Stimulated activated CD4-positive, alpha-beta T cell treated with anti-CD3 and anti-CD28 coated beads, Interleukin-1b, Interleukin-23, amount 100 ng/mL, for 1 hour (primary cell): ENCODE data around the gene SKP1.

ENCODE experiments used
- DNase-seq, 2 donors: peaks; one replicate each; pipeline ENCODE4 v3.0.0-alpha.2; 2020; ENCODE audit warnings: low read depth in 2 of 2

Gene SKP1

DNA sequence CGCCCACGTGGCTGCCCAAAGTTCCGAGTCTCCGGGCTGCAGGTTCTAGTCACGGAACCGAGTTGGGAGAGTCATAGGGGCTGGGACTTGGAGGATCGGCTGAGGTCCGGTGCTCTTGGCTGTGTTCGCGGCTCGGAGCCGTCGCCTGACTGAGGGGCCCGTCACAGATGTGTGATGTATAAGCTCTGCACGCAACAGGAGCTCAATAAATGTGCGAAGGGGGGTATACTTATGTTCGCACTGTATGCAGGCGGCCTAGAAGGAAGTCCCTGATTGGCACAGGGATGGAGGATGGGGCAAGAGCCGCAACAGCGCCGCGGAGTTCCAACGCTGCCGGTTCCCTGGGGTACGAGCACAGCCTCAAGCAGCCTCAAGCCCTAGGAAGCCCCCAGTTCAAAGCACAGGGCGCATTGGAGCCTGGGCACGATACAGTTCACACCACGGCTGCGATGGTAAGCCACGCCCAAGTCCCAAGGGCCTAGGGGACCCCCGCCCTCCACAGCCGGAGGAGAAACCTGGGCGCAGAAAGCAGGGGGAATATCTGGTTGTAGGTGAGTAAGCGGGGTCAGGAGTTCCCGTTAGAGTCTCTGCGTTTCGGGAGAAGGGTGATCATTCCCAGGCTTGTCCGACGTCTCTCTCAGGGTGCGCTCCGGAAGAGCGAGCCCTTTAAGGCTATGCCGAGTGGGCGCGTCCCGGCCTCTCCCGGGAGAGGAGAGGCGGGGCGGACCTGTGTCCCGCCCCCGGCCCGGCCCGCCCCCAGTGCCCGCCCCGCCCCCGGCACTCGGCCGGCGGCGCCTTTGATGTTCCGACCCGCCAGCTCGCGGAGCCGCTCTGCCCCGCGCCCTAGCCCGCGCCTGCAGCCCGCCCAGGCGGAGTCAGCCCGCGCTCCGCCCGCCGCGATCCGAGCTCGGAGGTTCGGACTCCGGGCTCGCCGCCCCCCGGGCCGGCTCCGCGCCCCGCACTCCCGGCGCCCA is 62.6 kb downstream of the SKP1 start, which contains the start of gene TCF7:
Gene TCF7, plus strand, starts transcription at position 780 of the 974 bp plus-strand sequence. CDS start 226 bp downstream, outside the sequence.
- DNase-seq, result peak; percentile 48 to 62

DNA sequence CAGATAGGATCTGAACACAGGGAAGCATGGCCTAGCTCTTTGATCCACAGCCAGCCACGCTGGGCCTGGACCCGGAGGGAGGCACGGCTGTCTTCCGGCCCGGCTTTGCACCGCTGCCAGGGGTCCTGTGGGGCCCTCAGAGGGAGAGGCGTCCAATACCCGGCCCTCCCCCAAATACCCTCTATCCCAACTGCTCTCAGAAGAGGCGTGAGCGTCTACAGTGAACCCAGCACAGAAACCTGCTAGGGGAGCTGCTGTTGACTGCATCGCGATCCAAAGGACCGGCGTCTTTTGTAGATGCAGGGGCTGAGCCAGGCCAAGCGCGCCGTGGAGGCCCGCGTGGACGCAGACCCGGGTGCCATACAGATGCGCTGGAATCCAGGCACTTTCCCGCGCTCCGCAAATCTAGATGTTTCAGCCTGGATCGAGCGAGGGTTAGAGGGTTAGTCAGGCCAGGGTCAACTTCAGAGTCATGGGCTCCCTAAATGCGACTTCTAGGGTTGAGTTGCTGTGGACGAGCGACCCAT is 63.3 kb downstream of the SKP1 start:
- DNase-seq, result no peak

DNA sequence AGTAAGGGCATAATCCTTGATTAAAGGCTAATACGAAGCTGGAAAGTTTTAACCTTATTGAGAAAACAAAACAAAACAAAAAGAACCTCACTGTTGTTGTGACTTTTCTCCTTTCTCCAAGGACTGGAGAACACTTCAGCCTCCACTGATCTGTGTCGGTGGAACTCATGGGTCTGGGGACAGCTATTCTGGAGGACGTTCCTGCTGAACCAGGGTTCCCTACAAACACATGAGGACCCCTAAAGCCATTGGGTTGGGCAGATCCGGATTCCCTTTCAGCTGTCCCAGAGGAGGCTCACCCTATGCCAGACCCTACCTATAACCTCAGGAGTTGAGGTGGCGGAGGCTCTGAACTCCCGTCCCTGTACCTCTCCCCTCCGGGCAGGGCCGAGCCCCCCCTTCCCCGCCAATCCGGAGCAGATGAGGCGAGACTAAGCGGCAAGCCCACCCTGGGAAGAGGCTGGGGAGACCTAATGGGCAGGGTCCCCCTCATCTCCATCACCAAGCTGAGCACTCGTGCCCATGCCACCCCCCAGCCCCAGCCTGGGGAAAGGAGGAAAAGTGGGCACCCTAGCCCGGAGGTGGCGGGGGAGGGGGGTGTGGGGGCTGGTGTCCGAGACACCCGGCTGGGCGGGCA is 63.9 kb downstream of the SKP1 start:
- no peak for DNase-seq

DNA sequence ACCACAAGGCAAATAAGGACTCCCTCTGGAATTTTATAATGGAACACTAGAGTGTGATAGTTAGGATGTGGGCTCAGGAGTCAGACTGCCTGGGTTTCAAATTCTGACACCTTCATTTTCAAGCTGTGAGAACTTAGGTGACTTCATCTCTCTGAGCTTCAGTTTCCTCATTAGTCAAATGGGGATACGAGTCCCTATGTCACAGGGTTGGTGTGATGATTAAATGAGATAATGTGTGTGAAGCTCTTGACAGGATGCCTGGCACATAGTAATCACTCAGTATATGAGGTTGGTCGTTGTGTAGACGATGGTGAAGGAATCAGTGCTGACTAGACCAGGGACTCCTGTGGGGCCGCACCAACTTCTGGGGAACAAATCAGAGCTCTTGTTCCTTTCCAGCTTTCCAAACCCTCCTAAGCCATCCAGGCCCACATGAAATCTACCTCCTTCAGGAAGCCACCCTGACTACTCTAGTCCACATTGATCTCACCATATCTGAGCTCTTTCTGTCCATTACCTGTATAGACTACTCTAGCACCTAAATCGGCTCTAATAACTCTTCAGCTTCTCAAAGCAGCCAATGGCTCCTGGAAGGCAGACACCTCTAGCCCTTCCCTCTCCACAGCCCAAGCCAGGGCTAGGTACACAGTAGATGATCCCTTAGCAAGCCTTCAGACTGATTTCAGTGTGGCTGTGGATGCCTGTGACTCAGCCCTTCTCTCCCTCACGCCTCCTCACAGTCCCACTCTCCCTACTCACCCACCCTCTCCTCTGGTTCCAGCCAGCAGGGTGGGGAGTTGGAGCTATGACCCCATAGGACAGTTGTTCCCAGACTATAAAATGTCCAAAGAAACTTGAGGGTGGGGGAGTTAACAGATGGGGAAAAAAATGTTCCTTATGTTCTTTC is 64.8 kb downstream of the SKP1 start:
- DNase-seq, result no peak

DNA sequence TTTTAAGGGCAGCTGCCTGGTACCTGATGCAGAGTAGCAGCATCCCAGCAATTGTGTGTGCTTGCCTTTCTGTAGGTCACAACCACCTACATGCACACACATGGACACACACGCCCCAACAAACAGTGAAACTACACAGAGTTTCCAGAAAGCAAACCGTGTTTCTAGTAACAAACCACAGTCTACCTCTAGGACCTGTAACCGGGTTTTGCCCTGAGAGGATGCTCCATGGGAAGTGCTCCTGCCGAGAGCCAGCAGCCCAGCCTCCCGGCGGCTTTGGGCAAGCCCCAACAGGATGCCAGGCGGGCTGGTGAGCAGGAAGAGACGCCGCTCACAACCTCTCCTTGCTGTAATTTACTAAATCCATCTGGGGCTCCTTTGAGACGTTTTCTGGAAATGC is 66.4 kb downstream of the SKP1 start:
- DNase-seq, result no peak

DNA sequence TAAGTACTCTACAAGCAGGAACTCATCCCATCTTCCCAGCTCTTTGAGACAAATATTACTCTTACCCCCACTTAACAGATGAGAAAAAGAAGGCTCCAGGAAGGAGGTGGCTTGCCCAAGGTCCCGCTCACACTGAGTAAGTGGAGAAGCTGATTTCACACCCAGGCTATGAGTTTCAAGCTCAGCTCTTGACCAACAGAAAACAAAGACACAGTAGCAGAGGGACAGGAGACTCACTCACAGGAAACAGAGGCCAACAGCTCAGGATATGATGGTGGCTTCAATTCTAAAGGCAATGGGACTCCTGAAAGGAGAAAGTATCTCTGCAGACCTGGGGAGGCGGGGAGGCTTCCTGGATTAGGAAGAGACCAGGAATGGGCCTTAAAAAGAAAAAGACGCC is 69.0 kb downstream of the SKP1 start:
- DNase-seq, result no peak

DNA sequence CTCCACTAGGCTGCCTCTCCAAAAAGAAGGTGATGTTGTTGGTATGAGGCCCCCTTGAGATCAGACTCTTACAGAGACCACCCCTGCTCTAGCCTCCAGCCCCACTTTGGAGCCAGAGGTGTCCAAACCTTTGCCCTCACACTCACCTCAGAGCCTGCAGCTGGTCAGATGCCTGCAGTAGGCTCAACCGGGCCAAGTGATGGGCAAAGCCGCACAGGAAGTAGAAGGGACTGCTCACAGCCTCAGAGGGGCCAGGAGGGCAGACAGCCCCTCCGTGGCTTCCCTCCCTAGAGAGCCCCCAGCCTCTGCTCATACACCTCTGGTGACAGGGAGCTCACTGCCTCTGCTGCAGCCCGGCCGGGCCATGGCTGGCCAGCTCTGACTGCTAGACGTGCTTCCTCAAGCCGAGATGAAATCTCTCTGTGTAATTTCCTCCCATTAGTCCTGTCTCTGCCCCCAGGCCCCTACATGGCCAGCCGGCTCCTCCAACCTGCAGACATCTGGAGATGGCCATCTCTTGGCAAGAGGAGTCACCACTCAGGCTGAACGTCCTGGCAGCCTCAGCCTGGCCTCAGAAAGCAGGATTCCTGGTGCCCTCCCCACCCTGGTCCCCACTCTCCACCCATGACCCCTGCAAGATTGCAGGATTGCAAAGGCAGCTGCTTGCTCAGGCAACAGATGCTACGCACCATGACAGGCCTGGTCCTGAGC is 69.6 kb downstream of the SKP1 start:
- no peak for DNase-seq

DNA sequence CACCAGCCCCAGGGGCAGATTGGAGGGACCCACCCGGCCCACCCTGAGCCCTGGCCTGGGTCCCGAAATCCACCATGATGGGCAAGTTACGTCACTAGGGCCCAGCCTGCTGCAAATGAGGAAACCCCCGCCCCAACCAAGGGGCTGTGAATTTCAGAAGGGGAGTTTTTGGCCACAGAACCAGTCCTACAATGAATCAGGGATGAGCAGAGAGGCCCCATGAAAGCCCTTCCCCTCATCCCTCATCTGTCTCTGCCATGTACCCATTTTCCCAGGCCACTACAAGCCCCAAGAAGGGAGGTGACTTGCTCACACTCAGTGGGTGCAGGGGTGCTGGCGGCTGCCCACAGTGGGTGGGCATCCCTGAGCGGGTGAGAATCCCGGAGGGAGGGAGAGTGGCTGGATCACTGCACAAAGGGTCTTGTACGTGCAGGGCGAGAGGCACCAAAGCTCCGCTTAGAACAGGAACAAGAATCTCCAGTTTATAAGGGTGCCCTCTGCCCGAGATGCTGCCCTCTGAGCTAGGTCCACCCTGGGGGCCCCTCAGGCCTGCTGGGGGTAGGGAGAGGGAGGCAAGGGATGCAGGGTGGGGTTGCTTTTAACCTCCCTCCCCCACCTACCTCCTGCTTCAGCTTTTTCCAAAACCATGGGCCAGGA is 72.6 kb downstream of the SKP1 start:
- no peak for DNase-seq

DNA sequence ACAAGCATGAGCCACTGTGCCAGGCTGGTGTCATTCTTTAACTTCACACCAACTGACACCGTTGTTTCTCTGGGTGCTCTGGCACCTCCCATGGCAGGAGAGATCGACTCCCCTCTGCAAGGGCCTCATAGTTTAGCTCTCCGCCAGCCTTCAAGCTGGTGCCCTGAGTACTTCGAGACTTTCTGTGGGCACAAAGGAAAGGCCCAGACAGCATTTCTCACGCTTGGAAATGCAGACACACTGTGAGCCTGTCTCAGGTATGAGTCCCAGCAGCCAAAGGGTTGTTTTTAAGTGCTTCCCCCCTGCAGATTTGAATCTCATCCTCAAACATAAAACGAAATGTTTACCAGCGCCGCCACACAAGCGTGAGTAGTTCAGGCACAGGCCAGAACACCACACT is 73.4 kb downstream of the SKP1 start:
- DNase-seq, result no peak

DNA sequence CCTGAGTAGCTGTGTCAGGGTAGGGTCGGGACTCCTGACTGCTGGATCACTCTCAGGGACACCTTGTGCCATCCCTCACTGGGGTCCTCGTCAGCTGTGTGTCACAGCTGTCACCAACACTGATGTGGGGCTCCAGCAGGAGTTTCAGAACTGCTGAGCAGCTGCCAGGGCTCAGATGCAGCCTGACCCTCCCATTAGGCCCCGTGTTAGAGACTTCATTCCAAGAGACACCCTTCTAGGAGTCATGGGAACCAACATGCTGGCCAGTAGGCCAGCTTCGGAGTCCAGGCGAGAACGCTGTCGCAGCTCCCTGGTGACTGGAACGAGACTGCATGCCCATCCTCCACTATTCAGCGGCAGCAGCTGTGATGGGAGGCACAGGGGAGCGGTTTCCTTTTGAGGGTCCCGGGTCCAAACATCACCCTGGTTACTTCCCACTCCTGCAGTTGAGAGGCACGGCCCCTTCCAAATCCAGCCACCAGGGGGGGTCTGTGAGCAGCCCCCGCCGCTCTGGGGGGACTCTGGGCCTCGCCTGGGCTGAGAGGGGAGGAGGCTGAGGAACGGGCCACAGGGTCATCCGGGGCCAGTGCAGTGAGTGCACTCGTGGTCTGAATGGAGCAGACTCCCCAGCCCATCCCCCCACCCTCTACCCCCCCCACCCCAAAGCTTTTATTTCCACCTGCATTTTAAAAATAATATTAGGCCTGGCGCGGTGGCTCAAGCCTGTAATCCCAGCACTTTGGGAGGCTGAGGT is 74.9 kb downstream of the SKP1 start:
- peak in 1 of 2 donors; percentile 71 for DNase-seq

DNA sequence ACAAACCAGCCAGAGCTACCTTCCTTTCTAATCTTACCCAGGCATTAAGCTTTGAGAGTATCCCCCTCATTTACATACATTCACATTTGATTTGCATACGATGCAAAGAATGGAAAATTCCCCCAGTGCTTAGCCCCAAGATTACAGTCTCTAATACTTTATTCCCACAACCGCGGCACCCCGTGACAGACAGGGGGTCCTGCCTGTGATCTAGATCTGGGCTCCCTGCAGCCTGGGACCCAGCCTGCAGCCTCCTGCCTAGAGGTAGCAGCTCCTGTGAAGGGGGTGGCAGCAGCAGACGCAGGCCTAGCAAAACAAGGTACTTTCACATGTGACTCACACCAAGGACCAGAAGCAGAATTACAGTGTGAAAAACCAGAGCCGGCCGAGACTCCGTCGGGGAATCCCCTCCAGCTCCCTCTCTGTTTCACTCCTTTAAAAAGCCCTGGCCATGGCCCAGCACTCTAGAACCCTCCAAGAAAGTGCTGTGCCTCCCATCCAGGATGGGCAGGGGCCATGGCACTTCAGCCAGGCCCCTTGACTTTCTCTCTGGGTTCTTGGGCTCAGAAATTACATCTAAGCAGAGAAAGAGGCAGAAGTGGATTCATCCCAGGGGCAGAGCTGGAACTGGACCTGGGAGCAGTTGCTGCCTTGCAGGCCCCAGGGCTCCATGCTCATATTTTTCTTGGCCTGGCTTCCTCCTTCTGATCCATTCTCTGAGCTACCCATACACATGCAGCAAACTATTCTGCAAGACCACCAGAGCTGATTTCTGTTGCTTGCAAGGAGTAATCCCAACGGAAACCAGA is 76.3 kb downstream of the SKP1 start:
- peak; percentile 55 to 72 for DNase-seq

DNA sequence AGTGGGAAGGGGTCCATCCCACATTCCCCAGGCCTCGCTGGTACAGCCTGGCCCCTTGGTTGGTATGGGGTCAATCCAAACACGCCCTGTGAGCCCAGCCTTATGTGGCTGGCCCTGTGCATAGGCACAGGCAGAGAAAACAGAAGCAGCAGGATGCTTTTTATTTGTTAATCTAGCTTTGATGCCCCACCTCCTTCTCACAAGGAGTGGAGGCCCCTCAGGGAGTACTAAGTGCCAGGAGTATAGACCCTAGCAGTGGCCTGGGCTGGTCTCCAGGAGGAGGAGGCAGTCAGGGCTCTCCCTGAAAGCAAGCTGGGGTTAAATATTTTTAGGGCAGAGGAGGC is 76.8 kb downstream of the SKP1 start:
- DNase-seq, result no peak

DNA sequence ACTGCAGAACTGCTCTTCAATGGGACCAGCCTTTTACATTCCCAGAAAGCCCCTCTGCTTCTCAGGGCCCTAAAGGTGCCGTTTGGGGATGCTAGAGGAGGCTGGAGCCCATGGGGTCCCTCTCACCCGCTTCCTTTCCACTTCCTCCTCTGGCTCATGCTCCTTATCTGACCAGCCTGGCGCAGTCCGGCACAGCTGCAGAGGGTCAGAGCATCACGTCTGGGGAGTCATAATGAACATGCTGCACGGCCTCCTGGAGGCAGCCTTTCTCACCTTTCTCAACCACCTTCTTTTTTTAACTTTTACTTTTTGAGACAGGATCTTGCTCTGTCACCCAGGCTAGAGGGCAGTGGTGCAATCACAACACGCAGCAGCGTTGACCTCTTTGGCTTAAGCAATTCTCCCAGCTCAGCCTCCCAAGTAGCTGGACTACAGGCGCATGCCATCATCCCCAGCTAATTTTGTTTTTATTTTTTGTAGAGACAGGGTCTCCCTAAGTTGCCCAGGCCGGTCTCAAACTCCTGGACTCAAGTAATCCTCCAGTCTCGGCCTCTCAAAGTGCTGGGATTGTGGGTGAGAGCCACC is 77.4 kb downstream of the SKP1 start:
- DNase-seq, result no peak
